ENCODE data around the gene LSM4. TPM values are rescaled to one million over a fixed set of nuclear protein-coding genes. Genes with fewer than 3 reads are reported as not detected.

Gene LSM4
- total RNA-seq, 4 donors from 2014 or later, result 122 to 294 (median 193) TPM

- no peak for DNase-seq
- intact Hi-C loops (cut with DNase I; ENCODE audit: low total_unique reads), result no loop called here
- peaks cover 44 to 47% of the 10 kb centered on the region in 2 donors for H3K4me1 ChIP-seq
- in situ Hi-C loops (cut with MboI; ENCODE audit: low sequenced_read_pairs in 4 of 4), result no loop called here
- H3K36me3 ChIP-seq, result peaks cover 0 to 14% of the 10 kb centered on the region in 2 donors
- ATAC-seq, result no peak
- H3K4me3 ChIP-seq, result no peak overlapping the region
- TF ChIP-seq POLR2A (IDR thresholded peaks at IDR 0.05) (no peak), CTCF (IDR thresholded peaks at IDR 0.05 in 4 of 5, conservative IDR thresholded peaks at IDR 0.05 in 1 of 5) (no peak)
- no peaks in the 10 kb centered on the region for H3K27me3 ChIP-seq
- peak overlapping the region; percentile 88 to 99 (median 94) for H3K27ac ChIP-seq
- H3K9me3 ChIP-seq, result no peaks in the 10 kb centered on the region
These were observed 16.0 kb downstream of the LSM4 start for GRCh38 chr19:18306888-18307260.

- Histone ChIP-seq H3K4me3 (no peak overlapping the region), H3K4me1 (peaks cover 44 to 51% of the 10 kb centered on the region in 2 donors), H3K9me3 (no peaks in the 10 kb centered on the region), H3K27ac (peak overlapping the region; percentile 88 to 99 (median 94)), H3K36me3 (peaks cover 0 to 10% of the 10 kb centered on the region in 2 donors), H3K27me3 (no peaks in the 10 kb centered on the region)
- intact Hi-C loops (cut with DNase I; ENCODE audit: low total_unique reads), result no loop called here
- in situ Hi-C loops (cut with MboI; ENCODE audit: low sequenced_read_pairs in 4 of 4), result no loop called here
- DNase-seq (no peak), ATAC-seq (no peak)
- TF ChIP-seq POLR2A (IDR thresholded peaks at IDR 0.05) (no peak), CTCF (IDR thresholded peaks at IDR 0.05 in 4 of 5, conservative IDR thresholded peaks at IDR 0.05 in 1 of 5) (no peak)
These were observed 16.5 kb downstream of the LSM4 start for GRCh38 chr19:18306209-18306887.

GRCh38 chr19:18304458-18305310 is 18.2 kb downstream of the LSM4 start:
- peak overlapping the region; percentile 37 to 57 (median 56) for H3K4me3 ChIP-seq
- peaks cover 0 to 9% of the 10 kb centered on the region in 2 donors for H3K36me3 ChIP-seq
- peaks cover 50 to 64% of the 10 kb centered on the region in 2 donors for H3K4me1 ChIP-seq
- H3K9me3 ChIP-seq, result no peaks in the 10 kb centered on the region
- H3K27me3 ChIP-seq, result no peaks in the 10 kb centered on the region
- intact Hi-C loops (cut with DNase I; ENCODE audit: low total_unique reads), result loop anchor here (1.0 to 2.0 kb wide), 2 partner anchors 18 to 25 kb away; partner anchors contain the start of gene LSM4
- DNase-seq (peak; percentile 68 to 90), ATAC-seq (peak; percentile 46 to 53)
- H3K27ac ChIP-seq, result peak overlapping the region; percentile 88 to 99 (median 94)
- in situ Hi-C loops (cut with MboI; ENCODE audit: low sequenced_read_pairs in 4 of 4), result no loop called here
- TF ChIP-seq CTCF (IDR thresholded peaks at IDR 0.05 in 4 of 5, conservative IDR thresholded peaks at IDR 0.05 in 1 of 5) (no peak), POLR2A (IDR thresholded peaks at IDR 0.05) (peak; percentile 73 to 84)

GRCh38 chr19:18304208-18304457 is 18.7 kb downstream of the LSM4 start:
- Histone ChIP-seq H3K9me3 (no peaks in the 10 kb centered on the region), H3K27me3 (no peaks in the 10 kb centered on the region), H3K4me3 (peak overlapping the region; percentile 27 to 57 (median 46)), H3K4me1 (peaks cover 50 to 64% of the 10 kb centered on the region in 2 donors), H3K27ac (peak overlapping the region; percentile 88 to 99 (median 94)), H3K36me3 (peaks cover 0 to 3% of the 10 kb centered on the region in 2 donors)
- in situ Hi-C loops (cut with MboI; ENCODE audit: low sequenced_read_pairs in 4 of 4), result no loop called here
- ATAC-seq (peak; percentile 20 to 40), DNase-seq (peak in 1 of 2 donors; percentile 88)
- TF ChIP-seq CTCF (IDR thresholded peaks at IDR 0.05 in 4 of 5, conservative IDR thresholded peaks at IDR 0.05 in 1 of 5) (no peak), POLR2A (IDR thresholded peaks at IDR 0.05) (no peak)
- intact Hi-C loops (cut with DNase I; ENCODE audit: low total_unique reads), result loop anchor here (1.0 to 2.0 kb wide), 2 partner anchors 19 to 25 kb away; partner anchors contain the start of gene LSM4

Data from gastrocnemius medialis (tissue), 4 donors.